ENCODE measurements around the gene FAM151B.
"Not testable (repeated sequence)": the region's sequence is repeated elsewhere in the genome, so short reads cannot be mapped to it uniquely, and the experiment has no call there.

The FAM151B gene

DNA sequence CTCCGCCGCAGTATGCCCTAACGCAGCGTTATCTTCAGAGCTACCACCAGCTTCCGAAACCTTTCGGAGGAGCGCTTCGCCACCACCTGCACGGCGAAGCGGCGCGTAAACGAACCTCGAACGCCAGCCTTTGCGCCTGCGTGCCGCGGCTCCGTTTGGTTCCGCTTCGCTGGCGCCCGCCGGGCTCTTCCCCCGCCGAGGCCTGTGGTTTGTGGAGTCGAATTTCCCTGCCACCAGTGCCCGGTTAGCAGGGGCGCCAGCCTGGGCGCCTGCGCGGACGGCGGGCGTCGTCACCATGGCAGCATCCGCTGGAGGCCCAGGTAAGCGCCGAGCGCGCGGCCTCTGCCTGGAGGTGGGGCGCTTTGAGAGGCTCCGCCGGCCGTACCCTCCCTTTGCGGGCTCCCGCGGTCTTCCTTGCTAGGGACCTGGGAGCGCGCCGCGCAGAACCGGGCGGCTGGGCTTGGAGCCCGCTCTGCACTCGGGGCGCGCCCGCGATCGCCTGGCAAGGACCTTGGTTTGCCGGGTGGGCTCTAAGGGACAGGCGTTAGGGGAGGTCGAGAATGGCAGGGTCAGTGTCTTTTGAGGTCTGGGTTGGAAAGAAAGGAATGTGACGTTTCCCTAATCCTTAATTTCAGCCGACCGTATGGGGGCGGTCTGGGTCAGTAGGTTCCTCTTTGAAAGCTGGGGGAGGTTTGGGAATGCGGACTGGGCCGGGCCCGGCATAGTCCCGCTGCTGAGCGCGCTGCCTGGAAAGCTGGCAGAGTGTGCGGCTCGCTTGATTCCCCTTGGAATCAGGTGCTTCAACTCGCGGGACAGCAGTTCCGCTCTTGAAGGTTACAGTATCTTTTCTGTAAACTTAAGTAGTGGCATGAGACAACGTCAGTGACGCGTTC, at the start of gene FAM151B:
Gene FAM151B (plus strand): TSS at position 272 of the 893 bp plus-strand sequence. CDS start 24 bp downstream, at position 296.
- peak; percentile 68 to 98 (median 85) for DNase-seq
- intact Hi-C loops (cut with DNase I), result loop anchor here (5.0 to 10.0 kb wide), 4 partner anchors 83 to 233 kb away; partner anchors contain the start of genes SERINC5 and ZFYVE16

GRCh38 chr5:80438739-80439138, 49.2 kb upstream of the FAM151B start:
- intact Hi-C loops (cut with DNase I), result no loop called here
- no peak for DNase-seq

- no peak for DNase-seq
- intact Hi-C loops (cut with DNase I), result no loop called here
Observed at GRCh38 chr5:80439213-80439612, 48.7 kb upstream of the FAM151B start.

DNA sequence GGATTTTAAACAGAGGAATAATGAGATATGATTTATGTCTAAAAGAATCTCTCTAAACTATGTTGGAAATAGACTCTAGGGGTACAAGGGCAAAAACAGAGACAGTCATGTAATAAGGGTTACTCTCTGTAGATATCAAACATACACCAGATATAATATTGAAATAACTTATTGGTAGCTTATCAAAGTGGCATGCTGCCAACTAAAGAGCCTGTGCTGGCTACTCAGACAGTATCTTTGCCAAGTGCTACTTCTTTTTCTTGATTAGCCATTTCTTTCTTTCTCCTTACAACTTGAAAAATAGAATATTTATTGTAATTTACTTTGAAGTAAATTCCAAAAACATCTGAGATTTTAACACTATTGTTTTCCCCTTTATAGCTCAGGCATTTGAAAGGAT, 45.2 kb upstream of the FAM151B start:
- no peak for DNase-seq
- intact Hi-C loops (cut with DNase I), result no loop called here

DNA sequence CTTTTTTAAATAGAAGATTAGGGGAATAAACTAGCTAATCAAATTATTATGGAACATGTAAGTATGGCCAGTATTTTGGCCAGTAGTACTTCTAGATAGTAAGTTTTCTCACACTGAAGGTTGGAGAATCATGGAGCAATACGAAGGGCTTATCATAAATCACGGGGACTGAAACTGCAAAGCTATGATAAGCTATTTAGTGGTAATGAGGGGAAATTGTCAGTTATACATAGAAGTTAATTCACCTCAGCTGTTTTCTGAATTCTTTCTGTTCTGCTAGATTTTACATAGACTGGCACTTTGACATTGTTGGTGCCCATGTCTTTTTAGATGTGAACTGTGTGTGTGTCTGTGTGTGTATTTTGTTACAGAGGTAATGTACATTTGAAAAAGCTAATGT, 34.5 kb upstream of the FAM151B start:
- no peak for DNase-seq
- intact Hi-C loops (cut with DNase I), result no loop called here

- DNase-seq, result no peak
- intact Hi-C loops (cut with DNase I), result no loop called here
Observed at GRCh38 chr5:80463269-80463668, 24.6 kb upstream of the FAM151B start.

GRCh38 chr5:80466669-80467485, 21.0 kb upstream of the FAM151B start:
- intact Hi-C loops (cut with DNase I), result no loop called here
- DNase-seq, result no peak

GRCh38 chr5:80468131-80468530, 19.8 kb upstream of the FAM151B start:
- intact Hi-C loops (cut with DNase I), result no loop called here
- no peak for DNase-seq

DNA sequence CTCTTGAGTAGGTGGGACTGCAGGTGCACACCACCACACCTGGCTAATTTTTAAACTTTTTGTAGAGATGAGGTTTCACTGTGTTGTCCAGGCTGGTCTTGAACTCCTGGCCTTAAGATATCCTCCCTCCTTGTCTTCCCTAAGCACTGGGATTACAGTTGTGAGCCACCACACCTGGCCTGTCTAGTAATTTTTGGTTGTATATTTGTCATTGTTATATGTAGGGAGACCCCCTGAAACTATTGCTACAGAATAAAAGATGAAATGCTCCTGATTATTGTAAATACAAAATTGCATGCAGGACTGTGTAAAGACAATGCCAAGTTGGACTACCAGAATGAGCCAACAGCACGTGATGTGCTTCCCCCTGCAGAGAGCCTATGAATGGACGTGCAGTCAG, 17.3 kb upstream of the FAM151B start:
- DNase-seq; intact Hi-C loops (cut with DNase I): not testable (repeated sequence)

- no peak for DNase-seq
- intact Hi-C loops (cut with DNase I), result no loop called here
Observed at GRCh38 chr5:80474929-80475328, 13.0 kb upstream of the FAM151B start.

DNA sequence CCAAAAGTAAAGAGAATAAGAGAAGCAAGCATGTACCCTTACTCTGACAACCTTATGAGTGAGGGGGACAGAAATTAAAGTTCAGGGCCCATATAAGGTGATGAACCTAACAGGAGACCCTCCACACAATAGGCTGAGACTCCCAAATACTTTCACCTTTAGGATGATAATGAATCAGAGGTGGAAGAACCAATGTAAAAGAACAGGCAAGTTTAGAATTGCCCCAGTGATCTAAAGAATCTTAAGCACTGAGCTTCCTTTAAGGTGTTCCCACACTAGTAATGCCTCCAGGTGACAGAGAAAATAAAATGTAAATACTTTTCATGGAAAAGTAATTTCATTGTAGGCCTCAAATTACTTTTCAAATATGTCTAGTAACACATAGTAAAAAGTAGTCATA, 8.2 kb upstream of the FAM151B start:
- DNase-seq, result no peak
- intact Hi-C loops (cut with DNase I), result loop anchor here (10.0 kb wide), 2 partner anchors 75 to 225 kb away; partner anchors contain the start of genes SERINC5 and ZFYVE16

GRCh38 chr5:80480354-80480753, 7.5 kb upstream of the FAM151B start:
- intact Hi-C loops (cut with DNase I), result loop anchor here (10.0 kb wide), 2 partner anchors 76 to 226 kb away; partner anchors contain the start of genes SERINC5 and ZFYVE16
- no peak for DNase-seq

DNA sequence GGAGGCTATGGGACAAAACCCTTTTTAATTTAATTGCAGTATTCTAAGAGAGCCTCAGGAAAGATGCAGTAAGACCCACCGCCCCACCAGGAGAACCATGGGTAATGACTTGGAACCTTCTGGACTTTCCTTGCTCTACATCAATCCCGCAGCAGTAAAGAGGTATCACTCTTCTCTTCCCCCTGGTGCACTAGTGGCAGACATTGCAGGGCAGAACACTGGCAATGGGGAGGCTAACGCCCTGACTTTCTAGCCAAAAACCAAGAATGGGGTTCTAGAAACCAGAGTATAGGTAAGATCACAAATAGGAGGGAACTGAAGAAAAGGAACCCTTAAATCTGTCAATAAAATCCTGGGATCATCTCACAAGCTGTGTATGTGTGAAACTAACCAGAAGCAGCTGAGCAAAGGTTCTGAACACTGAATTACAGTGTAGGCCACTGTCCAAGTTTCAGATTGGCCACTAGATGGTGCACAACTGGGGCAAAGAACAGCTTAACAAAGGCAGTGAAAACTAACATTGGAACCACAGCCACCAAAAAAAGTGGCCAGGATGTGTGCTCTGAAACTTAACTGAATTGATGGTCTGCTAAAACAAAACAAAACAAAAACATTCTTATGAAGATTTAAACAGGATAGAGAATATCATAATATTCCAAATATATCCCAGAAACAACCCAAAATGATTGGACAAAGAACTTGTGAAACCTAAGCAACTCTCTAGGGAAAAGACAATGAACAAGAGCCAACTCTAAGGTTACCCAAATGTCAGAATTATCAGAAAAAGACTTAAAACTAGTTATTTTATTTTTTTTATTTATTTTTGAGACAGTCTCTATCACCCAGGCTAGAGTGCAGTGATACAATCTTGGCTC, 6.6 kb upstream of the FAM151B start:
- DNase-seq, result peak in 2 of 10 donors; percentile 30 to 36

GRCh38 chr5:80482578-80482977, 5.3 kb upstream of the FAM151B start:
- no peak for DNase-seq
- intact Hi-C loops (cut with DNase I), result loop anchor here (10.0 kb wide), 2 partner anchors 78 to 228 kb away; partner anchors contain the start of genes SERINC5 and ZFYVE16

More for the DNA sequence above, 6.6 kb upstream of the FAM151B start:
- intact Hi-C loops (cut with DNase I), result loop anchor here (10.0 kb wide), 2 partner anchors 76 to 226 kb away; partner anchors contain the start of genes SERINC5 and ZFYVE16

DNA sequence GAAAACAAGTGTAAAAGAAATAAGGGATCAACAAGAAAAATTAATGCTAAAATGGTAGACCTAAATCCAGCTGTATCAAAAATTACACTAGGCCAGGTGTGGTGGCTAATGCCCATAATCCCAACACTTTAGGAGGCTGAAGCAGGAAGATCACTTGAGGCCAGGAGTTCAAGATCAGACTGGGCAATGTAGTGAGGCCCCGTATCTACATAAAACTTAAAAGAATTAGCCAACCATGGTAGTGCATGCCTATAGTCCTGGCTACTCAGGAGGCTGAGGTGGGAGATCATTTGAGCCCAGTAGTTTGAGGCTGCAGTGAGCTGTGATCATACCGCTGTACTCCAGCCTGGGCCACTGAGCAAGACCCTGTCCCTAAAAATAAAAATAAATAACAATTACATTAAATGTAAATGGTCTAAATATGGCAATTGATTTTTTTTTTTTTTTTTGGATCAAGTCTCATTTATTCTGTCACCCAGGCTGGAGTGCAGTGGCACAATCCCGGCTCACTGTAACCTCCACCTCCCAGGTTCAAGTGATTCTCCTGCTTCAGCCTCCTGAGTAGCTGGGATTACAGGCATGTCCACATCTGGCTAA, 4.2 kb upstream of the FAM151B start:
- DNase-seq, result no peak
- intact Hi-C loops (cut with DNase I), result loop anchor here (10.0 kb wide), 2 partner anchors 79 to 229 kb away; partner anchors contain the start of genes SERINC5 and ZFYVE16

DNA sequence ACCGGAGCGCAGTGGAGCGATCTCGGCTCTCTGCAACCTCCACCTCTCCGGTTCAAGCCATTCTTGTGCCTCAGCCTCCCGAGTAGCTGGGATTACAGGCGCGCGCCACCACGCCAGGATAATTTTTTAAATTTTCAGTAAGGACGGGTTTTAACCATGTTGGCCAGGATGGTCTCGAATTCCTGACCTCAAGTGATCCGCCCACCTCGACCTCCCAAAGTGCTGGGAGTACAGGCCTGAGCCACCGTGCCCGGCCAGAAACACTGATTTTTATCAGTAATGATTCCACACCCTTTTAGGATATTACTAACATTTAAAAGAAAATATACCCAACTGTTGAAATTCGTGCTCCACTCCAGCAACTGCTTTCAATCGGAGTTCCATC, 464 bp upstream of the FAM151B start:
- DNase-seq, result peak in 2 of 10 donors; percentile 57 to 68
- intact Hi-C loops (cut with DNase I), result loop anchor here (5.0 to 10.0 kb wide), 4 partner anchors 83 to 233 kb away; partner anchors contain the start of genes SERINC5 and ZFYVE16

GRCh38 chr5:80491296-80491695, 3.4 kb downstream of the FAM151B start:
- no peak for DNase-seq
- intact Hi-C loops (cut with DNase I), result no loop called here

- intact Hi-C loops (cut with DNase I), result no loop called here
Observed at GRCh38 chr5:80492741-80493140, 4.8 kb downstream of the FAM151B start.

GRCh38 chr5:80493443-80493842, 5.5 kb downstream of the FAM151B start:
- intact Hi-C loops (cut with DNase I); DNase-seq: not testable (repeated sequence)

More at GRCh38 chr5:80492741-80493140, 4.8 kb downstream of the FAM151B start:
- DNase-seq, result no peak
